Mammary epithelial cell (primary cell): ENCODE measurements around the gene IGF2R.

ENCODE experiments used
- CTCF ChIP-seq, 2 donors: IDR thresholded peaks in 1 of 2; conservative IDR thresholded peaks in 1 of 2; 2 replicates each; pipeline ENCODE4 v1.5.1; 2011 to 2012; ENCODE audit warnings: inconsistent platforms in 2 of 2, low read length in 2 of 2, mild to moderate bottlenecking in 2 of 2, control low read depth in 1 of 2, low read depth in 1 of 2; ENCODE audit not compliant: insufficient read depth in 1 of 2; ENCODE audit errors: extremely low read depth in 1 of 2
- EZH2 ChIP-seq: IDR thresholded peaks from 2 replicates; pipeline ENCODE4 v1.6.1; 2012; ENCODE audit warnings: low read length, inconsistent platforms, borderline replicate concordance

GRCh38 chr6:159926542-159927203 is 42.2 kb upstream of the IGF2R start:
- TF ChIP-seq CTCF (conservative IDR thresholded peaks at IDR 0.05 in 1 of 2, IDR thresholded peaks at IDR 0.05 in 1 of 2; ENCODE audit: extremely low read depth in 1 of 2, insufficient read depth in 1 of 2, low read depth in 1 of 2, low read length in 2 of 2) (no peak), EZH2 (no peak)
